Neural progenitor cell (in vitro differentiated cells): ENCODE results near the gene FAIM. TPM values are rescaled to one million over a fixed set of nuclear protein-coding genes. Genes with fewer than 3 reads are reported as not detected.
"Not testable (repeated sequence)": the region's sequence is repeated elsewhere in the genome, so short reads cannot be mapped to it uniquely, and the experiment has no call there.

ENCODE experiments used
- DNase-seq: peaks from one replicate; pipeline ENCODE4 v3.0.0-alpha.2; 2016; ENCODE audit warnings: low spot score
- H2AFZ ChIP-seq: fragments of 200-600 bp; sonication (generic); replicated peaks from 2 replicates; pipeline ENCODE4 v1.6.1; 2016; ENCODE audit warnings: antibody characterized with exemption
- H3F3A ChIP-seq: fragments of 200-600 bp; sonication (generic); 2 replicates; pipeline ENCODE4 v1.6.1; 2016; ENCODE audit warnings: antibody characterized with exemption, low read depth
- H3K27ac ChIP-seq: fragments of 200-600 bp; sonication (generic); 2 replicates; pipeline ENCODE4 v1.5.1; 2016; ENCODE audit warnings: mild to moderate bottlenecking
- H3K27me3 ChIP-seq: fragments of 200-600 bp; sonication (generic); 2 replicates; pipeline ENCODE4 v1.6.1; 2016; ENCODE audit warnings: mild to moderate bottlenecking, moderate library complexity
- H3K36me3 ChIP-seq: fragments of 200-600 bp; sonication (generic); 2 replicates; pipeline ENCODE4 v1.5.1; 2016
- H3K4me1 ChIP-seq: fragments of 200-600 bp; sonication (generic); 2 replicates; pipeline ENCODE4 v1.6.1; 2016; ENCODE audit warnings: mixed run types
- H3K4me2 ChIP-seq: fragments of 200-600 bp; sonication (generic); 2 replicates; pipeline ENCODE4 v1.6.1; 2016
- H3K4me3 ChIP-seq: fragments of 200-600 bp; sonication (generic); 2 replicates; pipeline ENCODE4 v1.5.1; 2016
- H3K79me2 ChIP-seq: fragments of 200-600 bp; sonication (generic); 2 replicates; pipeline ENCODE4 v1.6.1; 2016; ENCODE audit warnings: low read depth
- H3K9ac ChIP-seq: fragments of 200-600 bp; sonication (generic); 2 replicates; pipeline ENCODE4 v1.6.1; 2016
- H3K9me3 ChIP-seq: fragments of 200-600 bp; sonication (generic); 2 replicates; pipeline ENCODE4 v1.5.1; 2016; ENCODE audit warnings: low read depth
- H4K20me1 ChIP-seq: fragments of 200-600 bp; sonication (generic); 2 replicates; pipeline ENCODE4 v1.6.1; 2016; ENCODE audit warnings: low read depth
- H3K27ac Mint-ChIP-seq: 3 replicates; pipeline ENCODE4 v1.8.0; 2021; ENCODE audit warnings: mixed read lengths
- H3K27me3 Mint-ChIP-seq: 2 replicates; pipeline ENCODE4 v1.8.0; 2022; ENCODE audit warnings: low read depth, mild to moderate bottlenecking, inconsistent platforms, moderate library complexity, mixed read lengths; ENCODE audit not compliant: insufficient read depth
- H3K36me3 Mint-ChIP-seq: 3 replicates; pipeline ENCODE4 v1.8.0; 2021; ENCODE audit warnings: mixed read lengths
- H3K4me1 Mint-ChIP-seq: 3 replicates; pipeline ENCODE4 v1.8.0; 2021; ENCODE audit warnings: mixed read lengths
- H3K4me3 Mint-ChIP-seq: 3 replicates; pipeline ENCODE4 v1.8.0; 2021; ENCODE audit warnings: mild to moderate bottlenecking, moderate library complexity, mixed read lengths
- H3K9me3 Mint-ChIP-seq: 3 replicates; pipeline ENCODE4 v1.8.0; 2020; ENCODE audit warnings: mixed read lengths
- CTCF ChIP-seq: fragments of 200-600 bp; sonication (generic); IDR thresholded peaks from 2 replicates; pipeline ENCODE4 v1.5.1; 2017; ENCODE audit warnings: antibody characterized with exemption, mild to moderate bottlenecking
- EZH2 ChIP-seq: fragments of 200-600 bp; sonication (generic); IDR thresholded peaks from 2 replicates; pipeline ENCODE4 v1.6.1; 2017; ENCODE audit warnings: antibody characterized with exemption, mild to moderate bottlenecking, moderate library complexity
- EZH2phosphoT487 ChIP-seq: fragments of 200-600 bp; sonication (generic); IDR thresholded peaks from 2 replicates; pipeline ENCODE4 v1.6.1; 2017; ENCODE audit warnings: antibody characterized with exemption
- total RNA-seq: library from RNA; depleted of rRNA; stranded (reverse); fragments of >200 nt; gene quantifications from 2 replicates; pipeline ENCODE4 v1.2.3, GENCODE V29; 2015; ENCODE audit warnings: low replicate concordance

FAIM gene
- total RNA-seq, 1 donor from 2014 or later = 13.2 TPM

GRCh38 chr3:138567403-138567802, 41.2 kb upstream of the FAIM start:
- Histone ChIP-seq H3K4me2 (no peak overlapping the region), H3K4me1 (no peaks in the 10 kb centered on the region), H3K27me3 (no peaks in the 10 kb centered on the region), H2AFZ (no peak overlapping the region), H3K9me3 (no peaks in the 10 kb centered on the region), H3F3A (no peaks in the 10 kb centered on the region), H3K4me3 (no peak overlapping the region), H3K27ac (no peak overlapping the region), H3K9ac (no peak overlapping the region), H4K20me1 (no peaks in the 10 kb centered on the region), H3K36me3 (peaks cover 6% of the 10 kb centered on the region), H3K79me2 (no peaks in the 10 kb centered on the region)
- peaks cover 28% of the 10 kb centered on the region for H3K36me3 Mint-ChIP-seq
- no peak for TF ChIP-seq CTCF
- no peak for TF ChIP-seq EZH2phosphoT487
- TF ChIP-seq EZH2 = no peak
- no peaks in the 10 kb centered on the region for H3K4me1 Mint-ChIP-seq
- no peak overlapping the region for H3K4me3 Mint-ChIP-seq
- peaks cover 7% of the 10 kb centered on the region for H3K9me3 Mint-ChIP-seq
- no peak overlapping the region for H3K27ac Mint-ChIP-seq
- H3K27me3 Mint-ChIP-seq = peaks cover 2% of the 10 kb centered on the region
- DNase-seq = no peak

- Mint-ChIP-seq H3K27ac (no peak overlapping the region), H3K4me1 (no peaks in the 10 kb centered on the region), H3K27me3 (peaks cover 2% of the 10 kb centered on the region), H3K36me3 (peaks cover 43% of the 10 kb centered on the region), H3K4me3 (no peak overlapping the region), H3K9me3 (peaks cover 18% of the 10 kb centered on the region)
- H3F3A ChIP-seq = no peaks in the 10 kb centered on the region
- no peak overlapping the region for H2AFZ ChIP-seq
- no peaks in the 10 kb centered on the region for H4K20me1 ChIP-seq
- no peak overlapping the region for H3K4me3 ChIP-seq
- H3K27ac ChIP-seq = no peak overlapping the region
- no peak for DNase-seq
- H3K79me2 ChIP-seq = no peaks in the 10 kb centered on the region
- H3K4me2 ChIP-seq = no peak overlapping the region
- no peak overlapping the region for H3K9ac ChIP-seq
- H3K27me3 ChIP-seq = no peaks in the 10 kb centered on the region
- H3K4me1 ChIP-seq = no peaks in the 10 kb centered on the region
- peaks cover 4% of the 10 kb centered on the region for H3K9me3 ChIP-seq
- TF ChIP-seq CTCF (no peak), EZH2 (no peak), EZH2phosphoT487 (no peak)
- H3K36me3 ChIP-seq = peaks cover 10% of the 10 kb centered on the region
These were observed 39.5 kb upstream of the FAIM start for GRCh38 chr3:138569090-138569489.

- Mint-ChIP-seq H3K36me3 (peaks cover 41% of the 10 kb centered on the region), H3K9me3 (peaks cover 19% of the 10 kb centered on the region)
- H3K4me1 Mint-ChIP-seq, H3K36me3 ChIP-seq, H3K9me3 ChIP-seq, H2AFZ ChIP-seq, H3K4me3 ChIP-seq, H3K4me1 ChIP-seq, H3F3A ChIP-seq, H3K27me3 ChIP-seq, H3K79me2 ChIP-seq, H3K27me3 Mint-ChIP-seq, H3K27ac ChIP-seq, DNase-seq, H3K27ac Mint-ChIP-seq, H4K20me1 ChIP-seq, H3K9ac ChIP-seq, H3K4me3 Mint-ChIP-seq, H3K4me2 ChIP-seq: not testable (repeated sequence)
These were observed 38.9 kb upstream of the FAIM start for GRCh38 chr3:138569624-138570023.

- H3K36me3 Mint-ChIP-seq = peaks cover 40% of the 10 kb centered on the region
These were observed 35.4 kb upstream of the FAIM start for GRCh38 chr3:138573138-138573537.

More at GRCh38 chr3:138573138-138573537, 35.4 kb upstream of the FAIM start:
- H3K4me1 ChIP-seq = no peaks in the 10 kb centered on the region
- H3F3A ChIP-seq = no peaks in the 10 kb centered on the region
- Mint-ChIP-seq H3K4me1 (no peaks in the 10 kb centered on the region), H3K27me3 (peaks cover 4% of the 10 kb centered on the region), H3K27ac (no peak overlapping the region), H3K4me3 (no peak overlapping the region), H3K9me3 (peaks cover 33% of the 10 kb centered on the region)
- no peak for DNase-seq
- no peaks in the 10 kb centered on the region for H3K27me3 ChIP-seq
- H3K4me2 ChIP-seq = no peak overlapping the region
- no peaks in the 10 kb centered on the region for H4K20me1 ChIP-seq
- H3K79me2 ChIP-seq = no peaks in the 10 kb centered on the region
- H3K9me3 ChIP-seq = peaks cover 4% of the 10 kb centered on the region
- H2AFZ ChIP-seq = no peak overlapping the region
- no peak overlapping the region for H3K4me3 ChIP-seq
- H3K27ac ChIP-seq = no peak overlapping the region
- TF ChIP-seq EZH2 = no peak
- no peak for TF ChIP-seq EZH2phosphoT487
- no peak for TF ChIP-seq CTCF
- no peak overlapping the region for H3K9ac ChIP-seq
- peaks cover 5% of the 10 kb centered on the region for H3K36me3 ChIP-seq
